Skin of body (tissue), 2 donors: ENCODE results near the gene SEC24B. TPM values are rescaled to one million over a fixed set of nuclear protein-coding genes. Genes with fewer than 3 reads are reported as not detected.
A peak's percentile ranks its signal among the peaks of the same experiment; 100 is the strongest.
"Not testable (repeated sequence)": the region's sequence is repeated elsewhere in the genome, so short reads cannot be mapped to it uniquely, and the experiment has no call there.

Source experiments
- DNase-seq: peaks from one replicate; lab custom pipeline; 2025; lab: John Stamatoyannopoulos, UW
- total RNA-seq: library from RNA; depleted of rRNA; stranded (reverse); fragments of >200 nt; gene quantifications from one replicate; pipeline ENCODE4 v1.2.3, GENCODE V29; 2014

Gene SEC24B
- total RNA-seq, 1 donor from 2014 or later, result 22.9 TPM

DNA sequence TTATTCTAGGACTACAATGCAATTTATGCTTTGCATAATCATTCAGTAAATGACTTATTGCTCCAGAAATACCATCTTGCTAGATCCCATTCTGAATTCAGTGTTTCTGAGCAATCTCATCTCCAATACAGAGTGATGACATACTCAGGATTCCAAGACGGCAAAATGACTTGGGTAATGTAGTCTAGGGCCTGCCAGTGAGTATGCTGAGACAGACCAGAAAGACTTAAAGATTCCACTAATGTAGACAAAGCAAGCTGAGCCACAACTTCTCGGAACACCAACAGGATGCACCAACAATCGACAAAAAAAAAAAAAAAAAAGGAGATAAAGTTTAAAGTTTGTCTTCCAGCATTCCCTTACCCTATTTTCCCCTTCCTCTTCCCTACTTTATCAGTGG is 919 bp upstream of the SEC24B start:
- DNase-seq, result peak; percentile 33

DNA sequence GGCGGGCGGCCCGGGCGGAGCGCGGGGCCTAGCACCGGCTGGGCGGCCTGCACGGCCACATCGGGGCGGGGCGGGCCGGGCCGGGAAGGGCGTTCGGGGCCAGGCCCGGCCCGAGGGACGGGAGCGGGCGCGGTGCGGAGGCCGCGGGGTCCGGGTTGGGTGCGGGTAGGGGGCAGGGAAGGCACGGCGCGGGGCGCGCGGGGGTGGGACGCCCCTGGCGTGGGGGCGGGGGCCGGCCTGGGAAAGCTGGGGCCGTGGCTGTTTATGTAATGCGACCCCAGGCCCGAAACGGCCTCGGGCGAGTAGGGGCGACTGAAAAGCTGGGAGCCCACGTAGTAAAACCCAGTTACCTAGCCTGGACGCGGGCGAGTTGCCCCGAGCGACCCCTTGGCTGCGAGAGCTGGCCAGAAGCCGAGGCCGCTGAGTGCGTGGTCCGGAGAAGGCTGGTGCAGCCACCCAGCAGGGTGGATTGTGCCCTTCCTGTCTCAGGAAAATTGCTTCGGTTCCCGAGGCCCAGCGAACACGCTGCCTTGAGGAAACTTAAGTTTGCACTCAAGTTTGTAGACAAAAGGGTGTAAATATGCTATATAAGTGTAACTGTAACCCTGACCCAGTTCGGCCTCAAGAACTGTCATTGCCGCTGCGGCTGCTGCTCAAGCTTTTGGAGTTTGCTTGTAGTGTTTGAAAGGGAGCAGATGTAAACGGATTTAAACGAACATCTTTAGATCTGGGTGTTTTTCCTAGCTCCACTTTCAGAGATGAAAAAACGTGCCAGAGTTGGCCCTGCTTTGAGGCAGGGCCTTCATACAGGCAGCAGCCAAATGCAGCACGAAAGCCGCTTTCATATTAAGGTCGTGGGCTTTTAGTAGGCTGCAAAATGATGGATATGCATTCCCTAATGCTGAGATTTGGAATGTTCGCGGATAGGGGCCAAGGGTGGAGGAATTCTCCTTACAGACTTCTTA is 674 bp downstream of the SEC24B start:
- peak; percentile 40 for DNase-seq

DNA sequence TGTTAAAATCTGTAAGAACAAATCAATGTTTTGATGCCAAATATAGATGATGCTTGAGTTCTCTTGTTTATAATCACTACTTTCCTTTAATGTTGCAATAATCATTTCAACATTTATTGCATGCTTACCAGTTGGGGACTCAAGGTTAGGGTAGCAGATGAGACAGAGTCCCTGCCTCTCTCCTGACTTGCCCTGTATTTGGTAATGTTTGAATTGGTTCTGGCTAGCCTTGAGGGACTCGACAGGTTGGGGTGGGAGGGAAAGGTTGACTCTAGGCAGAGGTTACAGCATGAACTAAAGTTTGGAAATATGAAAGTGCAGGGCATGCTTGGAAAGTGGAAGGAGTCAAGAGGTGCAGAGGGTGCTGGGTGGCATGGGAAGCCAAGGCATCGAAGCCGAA is 2.0 kb downstream of the SEC24B start:
- DNase-seq, result no peak

DNA sequence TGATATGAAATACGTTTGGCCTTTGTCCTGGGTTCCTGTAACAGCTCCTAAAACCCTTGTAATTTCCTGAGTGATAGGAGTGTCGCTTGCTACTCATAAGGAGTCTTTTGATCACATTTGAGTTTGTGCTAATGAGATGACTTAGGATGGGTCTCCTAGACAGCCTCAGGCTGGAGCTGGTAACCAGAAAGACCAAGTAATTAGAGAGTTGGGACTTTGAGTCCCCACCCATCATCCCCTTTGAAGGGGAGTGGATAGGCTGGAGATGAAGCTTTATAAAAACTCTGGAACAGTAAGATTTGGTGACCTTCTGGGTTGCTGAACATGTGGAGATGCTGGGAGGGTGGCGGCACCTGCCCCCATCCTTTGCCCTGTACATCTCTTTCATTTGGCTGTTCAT is 2.9 kb downstream of the SEC24B start:
- DNase-seq, result no peak

DNA sequence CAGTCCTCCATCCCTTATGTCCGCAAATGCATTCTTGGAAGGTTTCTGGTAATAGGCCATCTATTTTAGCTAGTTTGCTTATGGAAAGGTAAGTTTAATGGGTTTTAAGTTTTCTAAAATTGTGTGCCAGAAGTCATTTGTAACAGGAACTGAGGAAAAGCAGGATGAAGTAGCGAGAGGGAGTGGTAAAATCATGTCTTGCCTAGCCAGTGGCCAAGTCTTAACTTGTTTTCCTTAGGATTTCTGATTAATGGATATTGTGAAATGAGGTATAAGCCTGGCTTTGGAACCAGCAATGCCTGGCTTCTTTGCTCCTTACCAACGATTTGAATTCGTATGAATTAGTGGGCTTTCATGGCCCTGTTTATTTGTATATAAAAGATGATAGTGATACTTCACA is 7.3 kb downstream of the SEC24B start:
- DNase-seq, result no peak

DNA sequence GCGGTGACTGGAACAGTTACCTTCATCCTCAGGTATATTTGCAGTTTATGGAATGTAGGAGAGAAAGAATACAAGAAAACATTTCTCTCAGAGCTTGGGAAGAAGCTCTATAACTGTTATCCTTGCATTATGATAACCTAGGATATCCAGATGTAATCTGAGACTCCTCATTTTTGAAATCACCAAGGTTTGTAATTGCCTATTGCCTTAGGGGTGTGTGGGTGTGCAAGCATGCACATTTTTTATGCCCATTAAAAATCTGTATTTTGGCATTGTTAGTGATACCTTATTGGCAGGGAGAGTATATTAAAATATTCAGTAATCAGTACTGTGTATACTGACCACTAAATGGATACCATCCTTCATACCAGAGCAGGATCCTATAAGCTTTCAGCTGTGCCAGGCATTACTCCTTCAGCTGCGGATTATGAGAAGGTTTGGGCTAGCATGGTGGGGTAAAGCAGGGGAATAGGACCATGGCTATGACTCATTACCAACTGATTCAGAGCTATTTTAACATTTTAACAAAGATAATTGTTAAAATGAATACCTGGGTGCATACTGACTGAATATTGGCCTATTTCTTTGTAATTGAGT is 8.3 kb downstream of the SEC24B start:
- DNase-seq, result no peak

DNA sequence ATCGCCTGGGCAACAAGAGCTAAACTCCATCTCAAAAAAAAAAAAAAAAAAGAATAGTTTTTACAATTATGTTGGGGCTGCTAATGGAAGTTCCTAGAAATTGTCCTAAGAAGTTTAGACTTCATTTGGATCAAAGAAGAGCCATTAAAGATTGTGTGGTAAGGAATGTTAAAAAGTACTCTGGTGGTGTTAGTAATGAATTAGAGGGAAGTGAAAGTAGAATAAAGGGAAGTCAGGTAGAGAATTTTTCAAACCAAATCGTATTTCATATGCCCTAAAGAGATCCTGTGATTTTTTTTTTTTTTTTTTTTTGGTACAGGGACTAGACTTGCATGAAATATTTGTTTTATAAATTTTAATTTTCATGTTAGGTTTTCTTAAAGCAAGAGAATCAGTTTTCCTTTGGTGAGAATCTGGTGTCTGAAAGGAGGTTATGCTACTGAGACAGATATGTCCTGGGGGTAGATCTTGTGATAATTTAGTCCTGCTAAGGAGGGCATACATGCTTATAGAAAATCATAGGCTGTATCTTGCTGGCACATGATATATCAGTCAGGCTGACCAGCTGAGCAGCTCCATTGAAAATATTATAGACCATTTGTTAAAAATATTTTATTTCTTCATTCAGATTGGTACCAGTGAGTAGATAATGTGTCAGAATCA is 10.7 kb downstream of the SEC24B start:
- DNase-seq, result no peak

DNA sequence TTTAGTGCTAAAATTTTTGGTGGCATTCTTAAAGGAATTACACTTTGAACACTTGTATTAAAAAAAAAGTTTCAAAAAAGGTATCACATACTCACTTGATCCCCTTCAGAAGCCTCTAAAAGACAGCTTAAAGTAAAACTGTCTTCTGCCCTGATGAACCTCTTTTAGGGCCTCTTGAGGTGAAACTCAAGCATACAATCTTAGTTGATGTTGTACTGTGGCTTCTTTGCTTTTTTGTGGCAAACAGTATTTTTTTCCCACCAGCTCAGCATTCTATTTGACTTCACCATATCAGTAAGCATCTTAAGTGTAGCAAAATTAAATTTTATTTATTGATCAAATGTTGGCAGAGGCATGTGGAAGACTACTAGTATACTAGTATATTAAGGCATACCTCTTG is 13.7 kb downstream of the SEC24B start:
- no peak for DNase-seq

DNA sequence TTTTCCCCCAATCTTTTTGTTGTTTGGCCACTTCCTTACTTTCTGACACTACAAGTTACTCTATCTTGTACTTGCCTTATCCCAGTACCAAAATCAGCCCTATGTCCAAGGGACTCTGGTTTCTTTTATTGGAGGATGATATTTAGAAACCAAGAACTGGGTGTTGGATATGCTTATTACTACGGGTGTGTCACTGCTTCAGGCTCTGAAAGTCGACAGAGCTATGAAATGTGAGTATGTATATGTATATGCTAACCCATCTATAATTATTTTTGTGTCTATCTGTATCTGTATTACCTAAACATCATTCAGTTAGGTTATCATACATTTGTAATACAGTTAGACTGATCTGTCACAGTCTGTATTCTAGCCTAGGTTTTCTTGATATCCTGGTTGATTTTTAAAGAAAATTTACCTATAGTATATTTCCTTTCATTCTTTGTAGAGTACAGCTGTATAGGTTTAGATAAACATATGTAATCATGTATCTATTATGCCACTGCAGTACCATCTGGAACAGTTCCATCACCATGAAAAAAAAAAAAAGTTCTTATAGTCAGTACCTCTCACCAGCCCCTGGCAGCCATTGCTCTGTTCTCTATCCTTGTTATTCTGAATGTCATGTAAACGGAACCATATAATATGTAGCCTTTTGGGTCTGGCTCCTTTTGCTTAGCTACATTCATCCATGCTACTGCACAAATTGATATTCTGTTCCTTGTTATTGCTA is 18.1 kb downstream of the SEC24B start:
- DNase-seq, result no peak

DNA sequence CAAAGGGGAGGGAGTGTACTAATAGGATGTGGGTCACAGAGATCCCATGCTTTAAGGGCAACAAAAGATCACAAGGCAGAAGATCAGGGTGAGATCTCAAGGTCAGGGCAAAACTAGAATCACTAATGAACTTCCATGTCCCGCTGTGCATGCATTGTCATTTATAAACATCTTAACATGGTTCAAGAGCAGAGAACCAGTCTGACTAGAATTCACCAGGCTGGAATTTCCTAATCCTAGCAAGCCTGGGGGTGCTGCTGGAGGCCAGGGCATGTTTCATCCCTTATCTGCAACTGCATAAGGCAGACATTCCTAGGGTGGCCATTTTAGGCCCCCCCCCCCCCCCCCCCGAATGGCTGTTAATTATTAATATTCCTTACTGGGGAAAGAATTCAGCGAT is 19.5 kb downstream of the SEC24B start:
- not testable (repeated sequence) for DNase-seq

DNA sequence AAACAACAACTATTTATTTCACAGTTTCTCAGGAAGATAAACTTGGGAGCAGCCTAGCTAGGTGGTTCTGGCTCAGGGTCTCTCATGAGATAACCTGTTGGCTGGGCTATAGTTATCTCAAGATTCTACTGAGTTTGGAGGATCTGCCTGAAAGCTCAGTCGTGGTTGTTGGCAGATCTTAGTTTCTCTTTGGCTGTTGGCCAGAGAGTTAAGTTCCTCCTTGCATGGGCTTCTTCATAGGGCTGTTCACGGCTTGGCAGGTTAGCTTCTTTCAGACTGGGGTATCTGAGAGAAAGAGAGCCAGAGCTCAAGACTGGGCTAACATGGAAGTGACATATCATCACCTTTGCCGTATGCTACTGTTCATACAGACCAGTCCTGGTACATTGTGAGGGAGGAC is 28.7 kb downstream of the SEC24B start:
- no peak for DNase-seq

DNA sequence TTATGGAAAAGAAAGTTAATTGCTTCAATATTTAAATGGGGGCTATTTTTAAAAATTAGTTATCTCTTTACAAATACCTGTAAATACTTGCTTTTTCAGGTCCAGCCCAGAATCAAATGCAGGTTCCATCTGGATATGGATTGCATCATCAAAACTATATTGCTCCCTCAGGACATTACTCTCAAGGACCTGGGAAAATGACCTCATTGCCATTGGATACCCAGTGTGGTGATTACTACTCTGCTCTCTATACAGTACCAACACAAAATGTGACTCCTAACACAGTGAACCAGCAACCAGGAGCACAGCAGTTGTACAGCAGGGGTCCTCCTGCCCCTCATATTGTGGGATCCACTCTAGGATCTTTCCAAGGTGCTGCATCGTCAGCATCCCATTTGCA is 29.2 kb downstream of the SEC24B start:
- no peak for DNase-seq

DNA sequence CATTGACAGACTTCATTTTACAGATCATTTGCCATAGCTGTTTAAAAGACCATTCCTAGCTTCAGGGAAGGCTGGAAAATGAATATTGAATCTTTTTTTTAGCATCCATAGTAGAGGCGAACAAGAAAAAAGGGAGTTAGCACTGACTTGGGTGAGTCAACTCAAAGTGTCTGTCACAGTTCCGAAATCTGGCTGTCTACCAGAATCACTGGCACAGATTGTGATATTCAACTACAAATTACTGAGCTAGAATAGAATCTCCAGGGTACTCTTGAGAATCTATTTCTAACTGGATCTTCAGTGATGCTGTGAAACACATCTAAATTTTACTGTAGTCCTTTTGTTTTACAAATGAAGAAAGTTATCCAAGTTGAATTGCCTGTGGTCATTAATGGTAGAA is 31.5 kb downstream of the SEC24B start:
- DNase-seq, result no peak

DNA sequence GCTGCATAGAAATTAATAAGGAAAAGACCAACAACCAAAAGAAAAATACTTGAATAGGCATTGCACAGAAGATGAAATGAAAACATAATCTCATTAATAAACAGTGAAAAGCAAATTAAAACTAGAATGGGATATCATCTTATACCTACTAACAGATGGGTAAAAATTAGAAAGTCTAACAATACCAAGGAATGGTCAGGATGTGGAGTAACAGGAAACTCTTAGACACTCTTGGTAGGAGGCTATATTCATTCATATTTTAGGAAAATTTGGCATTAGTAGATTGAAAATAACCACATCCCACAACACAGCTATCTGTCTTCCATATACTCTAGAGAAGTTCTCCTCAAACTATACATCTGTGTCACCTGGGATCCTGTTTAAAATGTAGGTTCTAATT is 36.3 kb downstream of the SEC24B start:
- DNase-seq, result no peak

DNA sequence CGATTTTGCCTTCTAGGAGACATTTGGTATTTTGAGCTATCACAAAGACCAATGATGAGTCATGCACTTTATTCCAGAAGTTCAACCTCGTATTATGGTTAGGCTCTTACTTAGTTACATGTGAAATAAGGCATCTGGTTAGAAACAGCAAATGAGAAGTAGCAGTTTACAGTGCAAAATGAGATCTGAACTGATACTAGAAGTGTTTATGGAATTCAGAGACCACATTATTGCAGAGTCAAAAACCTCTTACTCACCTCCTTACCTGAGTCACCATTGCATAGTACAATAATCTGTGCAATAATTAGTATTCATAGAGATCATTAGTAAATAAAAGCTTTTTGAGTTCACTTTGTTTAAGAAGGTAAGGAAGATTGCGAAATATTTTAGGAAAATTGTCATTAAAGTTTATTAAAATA is 38.7 kb downstream of the SEC24B start:
- DNase-seq, result no peak

DNA sequence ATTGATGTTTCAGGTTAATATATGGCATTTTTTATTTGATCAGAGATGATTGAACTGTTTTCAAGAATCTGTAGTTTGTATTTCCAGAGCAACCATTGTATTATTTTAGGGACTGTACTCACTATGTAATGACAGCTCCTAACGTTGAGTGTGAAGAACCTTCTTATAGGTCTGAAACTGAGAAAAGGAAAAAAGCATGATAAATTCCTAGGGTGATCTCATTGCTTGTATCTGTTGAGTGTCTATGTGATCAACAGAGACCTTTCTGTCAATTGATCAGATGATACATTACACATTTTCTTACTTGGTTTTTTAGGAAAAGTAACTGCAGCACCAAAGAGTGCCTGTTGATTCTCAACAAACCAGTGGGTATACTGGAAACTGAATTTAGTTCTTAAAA is 40.2 kb downstream of the SEC24B start:
- no peak for DNase-seq

DNA sequence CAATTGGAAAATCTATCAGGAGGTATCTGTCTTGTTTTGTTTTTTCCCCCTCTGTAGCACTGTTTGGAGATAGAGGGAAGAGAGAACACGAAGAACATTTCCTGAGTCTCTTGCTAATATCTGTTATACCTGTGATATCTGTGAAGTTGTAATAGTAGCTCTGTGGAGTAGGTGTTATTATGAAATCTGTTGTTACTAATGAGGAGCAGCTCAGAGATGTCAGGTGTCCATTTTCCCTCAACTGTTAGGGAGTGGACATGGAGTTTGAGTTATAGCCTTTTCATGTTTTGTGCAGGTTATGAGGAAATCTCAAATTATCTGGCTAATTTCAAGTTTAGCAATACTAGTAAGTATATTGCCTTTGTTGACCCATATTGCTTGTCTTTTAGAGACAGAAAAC is 52.4 kb downstream of the SEC24B start:
- DNase-seq, result no peak

DNA sequence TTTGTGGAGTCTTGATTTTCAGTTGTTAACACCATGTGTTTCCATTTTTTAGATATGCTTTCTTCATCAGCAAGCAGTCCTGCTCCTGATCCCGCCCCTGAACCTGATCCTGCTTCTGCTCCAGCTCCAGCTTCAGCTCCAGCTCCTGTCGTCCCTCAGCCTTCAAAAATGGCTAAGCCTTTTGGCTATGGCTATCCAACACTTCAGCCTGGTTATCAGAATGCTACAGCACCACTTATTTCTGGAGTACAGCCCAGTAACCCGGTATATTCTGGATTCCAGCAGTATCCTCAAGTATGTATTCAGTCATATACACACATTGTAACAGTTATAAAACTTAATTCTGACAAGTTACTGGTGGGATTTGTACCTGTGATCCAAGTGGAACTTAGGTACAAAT is 60.9 kb downstream of the SEC24B start:
- DNase-seq, result no peak

DNA sequence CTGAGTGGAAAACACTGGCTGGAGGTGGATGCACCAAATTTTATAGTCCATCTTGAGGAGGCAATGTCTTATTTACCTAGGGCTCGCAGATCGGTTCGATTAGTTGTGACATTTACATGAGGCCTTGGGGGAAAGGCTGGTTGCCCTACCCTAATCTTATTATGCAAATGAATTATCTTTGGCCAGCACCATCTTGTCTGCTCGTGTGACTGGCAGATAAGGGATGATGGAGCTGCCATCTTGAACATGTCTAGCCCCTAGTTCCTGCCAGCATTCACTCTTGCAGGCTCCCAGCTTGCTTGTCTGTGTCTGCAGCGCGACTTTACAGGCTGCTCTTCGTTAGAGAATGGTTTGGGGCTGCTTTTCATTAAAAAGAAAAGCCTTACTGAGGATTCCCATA is 61.9 kb downstream of the SEC24B start:
- DNase-seq, result no peak

DNA sequence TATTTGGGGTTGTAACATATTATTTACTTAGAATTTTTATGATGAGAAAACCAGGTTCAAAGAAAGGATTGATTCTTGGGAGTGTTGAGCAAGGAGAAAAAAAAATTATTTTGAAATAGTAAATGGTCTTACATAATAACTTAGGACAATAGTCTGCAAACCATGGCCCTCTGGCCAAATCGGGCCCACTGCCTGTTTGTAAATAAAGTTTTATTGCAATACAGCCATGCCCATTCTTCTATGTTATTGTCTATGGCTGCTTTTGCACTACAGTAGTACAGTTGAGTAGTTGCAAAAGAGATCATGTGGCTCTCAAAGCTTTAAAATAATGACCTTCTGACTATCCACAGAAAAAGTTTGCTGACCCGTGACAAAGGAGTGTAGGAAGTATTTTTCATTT is 63.3 kb downstream of the SEC24B start:
- DNase-seq, result no peak

DNA sequence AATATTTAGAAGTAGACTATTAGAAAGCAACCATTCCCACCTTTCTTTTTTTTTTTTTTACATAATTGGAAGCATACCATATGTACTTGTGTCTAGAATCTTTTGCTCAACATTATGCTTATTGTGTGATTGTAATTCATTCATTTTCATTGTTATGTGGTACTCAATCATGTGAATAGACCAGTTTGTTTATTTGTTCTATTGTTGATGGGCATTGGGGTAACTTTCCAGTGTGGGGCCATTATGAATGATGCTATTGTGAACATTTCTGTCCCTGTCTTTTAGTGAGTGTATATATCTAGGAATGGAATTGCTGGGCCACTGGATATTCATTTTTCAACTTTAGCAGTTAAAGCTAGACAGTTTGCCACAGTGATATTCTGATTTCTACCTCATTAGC is 63.9 kb downstream of the SEC24B start:
- no peak for DNase-seq

DNA sequence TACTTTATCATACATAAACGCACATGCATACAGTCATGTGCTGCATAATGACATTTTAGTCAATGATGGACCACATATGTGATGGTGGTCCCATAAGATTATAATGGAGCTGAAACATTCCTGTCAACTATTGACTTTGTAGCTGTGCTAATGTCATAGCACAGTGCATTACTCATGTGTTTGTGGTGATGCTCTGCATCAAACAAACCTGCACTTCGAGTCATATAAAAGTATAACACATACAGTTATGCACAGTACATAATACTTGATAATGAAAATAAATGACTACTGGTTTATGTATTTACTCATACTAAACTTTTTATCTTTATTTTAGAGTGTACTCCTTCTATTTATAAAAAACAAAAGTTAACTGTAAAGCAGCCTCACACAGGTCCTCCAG is 65.9 kb downstream of the SEC24B start:
- DNase-seq, result no peak
